HG03045 (cell line): ENCODE data around the gene TMEM253.

ENCODE experiments used
- ATAC-seq: cut with Tn5 transposase; IDR thresholded peaks from one replicate; pipeline ENCODE4 v1.9.1; 2021; ENCODE audit warnings: mild to moderate bottlenecking, moderate library complexity; ENCODE audit not compliant: unreplicated experiment

The TMEM253 gene

GRCh38 chr14:21070610-21071224, 30.1 kb upstream of the TMEM253 start:
- no peak for ATAC-seq

- ATAC-seq, result peak; percentile 57
Observed at GRCh38 chr14:21071225-21072030, 29.4 kb upstream of the TMEM253 start.

- no peak for ATAC-seq
Observed at GRCh38 chr14:21072031-21072473, 28.8 kb upstream of the TMEM253 start.

GRCh38 chr14:21072781-21073339, 28.0 kb upstream of the TMEM253 start:
- no peak for ATAC-seq

GRCh38 chr14:21073921-21074320, 26.9 kb upstream of the TMEM253 start:
- no peak for ATAC-seq

GRCh38 chr14:21074398-21075272, 26.2 kb upstream of the TMEM253 start:
- no peak for ATAC-seq

- no peak for ATAC-seq
Observed at GRCh38 chr14:21075719-21076437, 25.0 kb upstream of the TMEM253 start.

GRCh38 chr14:21077672-21078071, 23.2 kb upstream of the TMEM253 start:
- ATAC-seq, result no peak

- no peak for ATAC-seq
Observed at GRCh38 chr14:21078287-21078686, 22.6 kb upstream of the TMEM253 start.

GRCh38 chr14:21078726-21079125, 22.1 kb upstream of the TMEM253 start:
- no peak for ATAC-seq

GRCh38 chr14:21081521-21082142, 19.2 kb upstream of the TMEM253 start:
- ATAC-seq, result no peak

- ATAC-seq, result no peak
Observed at GRCh38 chr14:21083565-21084325, 17.1 kb upstream of the TMEM253 start.

- ATAC-seq, result no peak
Observed at GRCh38 chr14:21084396-21084795, 16.5 kb upstream of the TMEM253 start.

- no peak for ATAC-seq
Observed at GRCh38 chr14:21084998-21085853, 15.6 kb upstream of the TMEM253 start.

GRCh38 chr14:21086908-21087293, 14.0 kb upstream of the TMEM253 start:
- no peak for ATAC-seq

GRCh38 chr14:21087294-21088091, 13.4 kb upstream of the TMEM253 start:
- no peak for ATAC-seq

GRCh38 chr14:21088687-21089086, 12.2 kb upstream of the TMEM253 start:
- no peak for ATAC-seq

GRCh38 chr14:21089271-21089670, 11.6 kb upstream of the TMEM253 start:
- no peak for ATAC-seq
